Middle frontal gyrus (tissue), 1 donor: Measurements from ENCODE around the gene KCNQ1.

Source experiments
- DNase-seq: peaks from one replicate; pipeline ENCODE4 v3.0.0-alpha.2; 2015; ENCODE audit warnings: low spot score; ENCODE audit errors: extremely low spot score

KCNQ1 gene

GRCh38 chr11:2755071-2755470, 310.3 kb downstream of the KCNQ1 start:
- no peak for DNase-seq

GRCh38 chr11:2758751-2759150, 313.9 kb downstream of the KCNQ1 start:
- DNase-seq: no peak

GRCh38 chr11:2759228-2760195, 314.7 kb downstream of the KCNQ1 start:
- DNase-seq: no peak

- no peak for DNase-seq
Observed at GRCh38 chr11:2760196-2760871, 315.5 kb downstream of the KCNQ1 start.

GRCh38 chr11:2761131-2762030, 316.6 kb downstream of the KCNQ1 start:
- no peak for DNase-seq

- DNase-seq: no peak
Observed at GRCh38 chr11:2762031-2762380, 317.2 kb downstream of the KCNQ1 start.

- no peak for DNase-seq
Observed at GRCh38 chr11:2762451-2762850, 317.6 kb downstream of the KCNQ1 start.

GRCh38 chr11:2763984-2764383, 319.2 kb downstream of the KCNQ1 start:
- no peak for DNase-seq

GRCh38 chr11:2765491-2765890, 320.7 kb downstream of the KCNQ1 start:
- DNase-seq: no peak

- DNase-seq: no peak
Observed at GRCh38 chr11:2766166-2766565, 321.4 kb downstream of the KCNQ1 start.

GRCh38 chr11:2767071-2767470, 322.3 kb downstream of the KCNQ1 start:
- DNase-seq: no peak

GRCh38 chr11:2767801-2768200, 323.0 kb downstream of the KCNQ1 start:
- DNase-seq: no peak

GRCh38 chr11:2768471-2769408, 323.9 kb downstream of the KCNQ1 start:
- no peak for DNase-seq

GRCh38 chr11:2769409-2770095, 324.7 kb downstream of the KCNQ1 start:
- no peak for DNase-seq

- DNase-seq: no peak
Observed at GRCh38 chr11:2770096-2770751, 325.4 kb downstream of the KCNQ1 start.

GRCh38 chr11:2770761-2771301, 326.0 kb downstream of the KCNQ1 start:
- no peak for DNase-seq

GRCh38 chr11:2771758-2772466, 327.1 kb downstream of the KCNQ1 start:
- DNase-seq: no peak

GRCh38 chr11:2772544-2773031, 327.8 kb downstream of the KCNQ1 start:
- no peak for DNase-seq
